Measurements from ENCODE around the gene USE1. TPM values are rescaled to one million over a fixed set of nuclear protein-coding genes. Genes with fewer than 3 reads are reported as not detected.

Gene USE1
- total and polyA plus RNA-seq, 9 of the 15 experiments (the other 6 are each of a cell fraction or from before 2014, with no cell fraction given) = 17.3 to 52.4 (median 34.0) TPM

- TF ChIP-seq UBTF (IDR thresholded peaks at IDR 0.05; ENCODE audit: borderline replicate concordance in 1 of 2, low read depth in 2 of 2, low read length in 2 of 2) (no peak), HLTF (IDR thresholded peaks at IDR 0.05) (0 out of 2 replicates have a peak, but pooled peaks have one; percentile 33), PATZ1 (CRISPR knock-in tag; IDR thresholded peaks at IDR 0.05; ENCODE audit: borderline replicate concordance) (no peak), ZFP91 (CRISPR knock-in tag; IDR thresholded peaks at IDR 0.05) (no peak), ZBTB5 (IDR thresholded peaks at IDR 0.05) (no peak), ATF7 (IDR thresholded peaks at IDR 0.05) (0 out of 2 replicates have a peak, but pooled peaks have one; percentile 35), PHTF2 (CRISPR knock-in tag; IDR thresholded peaks at IDR 0.05) (no peak), SP1 (CRISPR knock-in tag; IDR thresholded peaks at IDR 0.05) (peak; percentile 50; the same call in 1 of the 2 replicates), TEAD4 (IDR thresholded peaks at IDR 0.05; ENCODE audit: low read length) (no peak), TEAD4 (CRISPR knock-in tag; IDR thresholded peaks at IDR 0.05; ENCODE audit: borderline replicate concordance) (no peak), HDAC6 (IDR thresholded peaks at IDR 0.05; ENCODE audit: low read depth, low read length) (no peak), ZFP36 (IDR thresholded peaks at IDR 0.05; ENCODE audit: low read depth, low read length, partially characterized antibody) (peak; percentile 26), POLR2B (IDR thresholded peaks at IDR 0.05; ENCODE audit: low read depth, partially characterized antibody) (no peak), RERE (CRISPR knock-in tag; IDR thresholded peaks at IDR 0.05; ENCODE audit: borderline replicate concordance) (no peak)
These were observed 45.7 kb downstream of the USE1 start (continued) for GRCh38 chr19:17260842-17261325.

Data from K562 (cell line).